MCF 10A (cell line): Measurements from ENCODE around the gene CLASRP. TPM values are rescaled to one million over a fixed set of nuclear protein-coding genes. Genes with fewer than 3 reads are reported as not detected.

Experiments used
- BruUV-seq: library from RNA; stranded (reverse); fragments of 400-500 nt; replicated peaks from 2 replicates; lab custom pipeline; 2021; lab: Mats Ljungman, UMichigan
- CTCF ChIA-PET: fragments of 300-600 bp; sonication (Branson Sonifier 250); formaldehyde crosslinking; extraction: SDS; loops from one replicate; lab custom pipeline; 2021; ENCODE audit warnings: antibody characterized with exemption, inconsistent platforms; lab: Yijun Ruan, JAX
- POLR2A ChIA-PET: fragments of 300-600, 350-650 bp; sonication (Branson Sonifier 250); formaldehyde crosslinking; extraction: SDS; loops from one replicate; lab custom pipeline; 2020; ENCODE audit warnings: antibody characterized with exemption, inconsistent platforms; lab: Yijun Ruan, JAX
- DNase-seq: peaks from one replicate; pipeline ENCODE4 v3.0.0-alpha.2; 2018; ENCODE audit not compliant: unreplicated experiment
- H3K27ac Mint-ChIP-seq: one replicate; pipeline ENCODE4 v1.8.0; 2022; ENCODE audit warnings: mild to moderate bottlenecking, low read depth, mixed read lengths; ENCODE audit not compliant: unreplicated experiment
- H3K27me3 Mint-ChIP-seq: one replicate; pipeline ENCODE4 v1.8.0; 2022; ENCODE audit warnings: mixed read lengths; ENCODE audit not compliant: insufficient read depth, unreplicated experiment
- H3K36me3 Mint-ChIP-seq: one replicate; pipeline ENCODE4 v1.8.0; 2022; ENCODE audit warnings: mild to moderate bottlenecking, moderate library complexity, mixed read lengths; ENCODE audit not compliant: insufficient read depth, unreplicated experiment
- H3K4me1 Mint-ChIP-seq: one replicate; pipeline ENCODE4 v1.8.0; 2022; ENCODE audit warnings: mixed read lengths; ENCODE audit not compliant: insufficient read depth, unreplicated experiment
- H3K4me3 Mint-ChIP-seq: one replicate; pipeline ENCODE4 v1.8.0; 2022; ENCODE audit warnings: mild to moderate bottlenecking, moderate library complexity, mixed read lengths; ENCODE audit not compliant: unreplicated experiment
- H3K9me3 Mint-ChIP-seq: one replicate; pipeline ENCODE4 v1.8.0; 2022; ENCODE audit warnings: mixed read lengths; ENCODE audit not compliant: unreplicated experiment
- intact Hi-C: fragments of 100-400 bp; cut with micrococcal nuclease; formaldehyde crosslinking; loops from 2 replicates; pipeline ENCODE4 v1.14.1; 2022
- total RNA-seq: library from RNA; stranded (reverse); gene quantifications from 2 replicates; pipeline ENCODE4 v1.2.3, GENCODE V29; 2022
- TF ChIP-seq, protein P1 (sequence below): fragments of 200-600 bp; IDR thresholded peaks from one replicate; pipeline ENCODE4 v1.8.0; 2022; ENCODE audit warnings: antibody characterized with exemption, mild to moderate bottlenecking; ENCODE audit not compliant: unreplicated experiment

Gene CLASRP
- total RNA-seq, 1 experiment from 2014 or later: 83.5 TPM

DNA sequence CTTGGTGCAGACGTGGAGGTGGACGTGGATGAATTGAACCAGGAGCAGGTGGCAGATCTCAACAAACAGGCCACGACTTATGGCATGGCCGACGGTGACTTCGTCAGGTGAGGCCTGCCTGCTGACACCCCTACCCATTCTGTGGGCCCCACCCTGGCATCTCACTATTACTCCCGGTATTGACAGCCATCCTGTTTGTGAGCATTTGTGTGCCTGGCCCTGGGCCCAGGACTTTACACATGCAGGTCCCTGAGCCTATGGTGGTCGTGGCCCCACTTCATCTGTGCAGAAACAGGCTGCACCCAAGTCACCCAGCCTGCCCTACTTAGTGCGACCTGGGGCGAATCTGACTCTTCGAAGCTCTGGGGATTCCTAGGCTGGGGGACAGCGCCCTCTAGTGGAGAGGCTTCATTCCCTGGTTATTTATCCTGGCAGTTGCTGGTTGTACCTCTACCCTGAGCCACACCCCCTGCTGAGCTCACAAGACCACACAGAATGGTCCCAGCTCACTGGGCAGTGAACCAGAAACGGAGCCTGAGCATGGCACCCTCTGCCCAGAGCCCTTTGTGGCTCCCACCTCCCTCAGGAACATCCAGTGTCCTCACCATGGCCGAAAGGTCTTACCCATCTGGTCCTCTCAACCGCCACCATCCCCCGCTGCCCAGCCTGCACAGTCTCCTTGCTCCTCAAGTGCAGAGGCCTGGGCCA lies 20.6 kb downstream of the CLASRP start:
- peaks cover 78% of the 10 kb centered on the region for H3K36me3 Mint-ChIP-seq
- TF ChIP-seq, protein P1, sequence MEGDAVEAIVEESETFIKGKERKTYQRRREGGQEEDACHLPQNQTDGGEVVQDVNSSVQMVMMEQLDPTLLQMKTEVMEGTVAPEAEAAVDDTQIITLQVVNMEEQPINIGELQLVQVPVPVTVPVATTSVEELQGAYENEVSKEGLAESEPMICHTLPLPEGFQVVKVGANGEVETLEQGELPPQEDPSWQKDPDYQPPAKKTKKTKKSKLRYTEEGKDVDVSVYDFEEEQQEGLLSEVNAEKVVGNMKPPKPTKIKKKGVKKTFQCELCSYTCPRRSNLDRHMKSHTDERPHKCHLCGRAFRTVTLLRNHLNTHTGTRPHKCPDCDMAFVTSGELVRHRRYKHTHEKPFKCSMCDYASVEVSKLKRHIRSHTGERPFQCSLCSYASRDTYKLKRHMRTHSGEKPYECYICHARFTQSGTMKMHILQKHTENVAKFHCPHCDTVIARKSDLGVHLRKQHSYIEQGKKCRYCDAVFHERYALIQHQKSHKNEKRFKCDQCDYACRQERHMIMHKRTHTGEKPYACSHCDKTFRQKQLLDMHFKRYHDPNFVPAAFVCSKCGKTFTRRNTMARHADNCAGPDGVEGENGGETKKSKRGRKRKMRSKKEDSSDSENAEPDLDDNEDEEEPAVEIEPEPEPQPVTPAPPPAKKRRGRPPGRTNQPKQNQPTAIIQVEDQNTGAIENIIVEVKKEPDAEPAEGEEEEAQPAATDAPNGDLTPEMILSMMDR: peak; percentile 90
- peak; percentile 87 for DNase-seq
- no peaks in the 10 kb centered on the region for H3K27me3 Mint-ChIP-seq
- no peak overlapping the region for H3K27ac Mint-ChIP-seq
- no peaks in the 10 kb centered on the region for H3K9me3 Mint-ChIP-seq
- H3K4me1 Mint-ChIP-seq: peaks cover 11% of the 10 kb centered on the region
- ChIA-PET CTCF (interaction anchor here (0.5 to 2.5 kb wide), 29 partner anchors 9 to 362 kb away, joined by 3 to 24 read pairs (median 5); partner anchors contain the start of genes CLASRP and ZNF296), POLR2A (interaction anchor here (0.8 kb wide), 1 partner anchor 119 kb away, joined by 5 read pairs; the partner anchor contains the start of gene TRAPPC6A)
- no TSS peak for BruUV-seq
- H3K4me3 Mint-ChIP-seq: no peak overlapping the region
- intact Hi-C loops: loop anchor here (1.0 to 5.0 kb wide), 2 partner anchors 42 to 472 kb away; no protein-coding TSS in a partner anchor

DNA sequence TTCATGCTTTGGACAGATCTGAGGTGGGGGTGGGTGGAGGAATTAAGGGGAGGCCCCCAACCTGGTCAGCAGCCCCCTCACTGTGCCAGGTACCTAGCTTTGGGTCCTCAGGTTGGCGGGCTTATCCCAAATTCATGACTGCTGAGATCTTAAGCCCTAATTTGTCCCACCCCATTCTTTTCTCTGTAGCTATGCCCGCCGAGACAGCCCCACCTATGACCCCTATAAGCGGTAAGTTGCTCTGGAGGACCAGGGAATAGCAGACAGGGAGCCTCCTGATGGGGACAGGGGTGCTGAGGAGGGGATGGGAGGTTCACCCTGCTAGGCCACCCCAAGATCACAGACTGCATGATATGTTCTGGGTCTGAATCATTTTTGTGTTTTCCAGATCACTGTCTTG lies 23.1 kb downstream of the CLASRP start:
- ChIA-PET CTCF (interaction anchor here (0.5 to 1.1 kb wide), 4 partner anchors 11 to 93 kb away, joined by 3 read pairs; no protein-coding TSS in a partner anchor), POLR2A (interaction anchor here (1.1 kb wide), 1 partner anchor 61 kb away, joined by 3 read pairs; no protein-coding TSS in a partner anchor)
- DNase-seq: no peak
- no peaks in the 10 kb centered on the region for H3K9me3 Mint-ChIP-seq
- no TSS peak for BruUV-seq
- H3K4me1 Mint-ChIP-seq: peaks cover 11% of the 10 kb centered on the region
- no peaks in the 10 kb centered on the region for H3K27me3 Mint-ChIP-seq
- TF ChIP-seq, protein P1: no peak
- H3K27ac Mint-ChIP-seq: no peak overlapping the region
- H3K36me3 Mint-ChIP-seq: peaks cover 82% of the 10 kb centered on the region
- H3K4me3 Mint-ChIP-seq: no peak overlapping the region
- intact Hi-C loops: no loop called here

DNA sequence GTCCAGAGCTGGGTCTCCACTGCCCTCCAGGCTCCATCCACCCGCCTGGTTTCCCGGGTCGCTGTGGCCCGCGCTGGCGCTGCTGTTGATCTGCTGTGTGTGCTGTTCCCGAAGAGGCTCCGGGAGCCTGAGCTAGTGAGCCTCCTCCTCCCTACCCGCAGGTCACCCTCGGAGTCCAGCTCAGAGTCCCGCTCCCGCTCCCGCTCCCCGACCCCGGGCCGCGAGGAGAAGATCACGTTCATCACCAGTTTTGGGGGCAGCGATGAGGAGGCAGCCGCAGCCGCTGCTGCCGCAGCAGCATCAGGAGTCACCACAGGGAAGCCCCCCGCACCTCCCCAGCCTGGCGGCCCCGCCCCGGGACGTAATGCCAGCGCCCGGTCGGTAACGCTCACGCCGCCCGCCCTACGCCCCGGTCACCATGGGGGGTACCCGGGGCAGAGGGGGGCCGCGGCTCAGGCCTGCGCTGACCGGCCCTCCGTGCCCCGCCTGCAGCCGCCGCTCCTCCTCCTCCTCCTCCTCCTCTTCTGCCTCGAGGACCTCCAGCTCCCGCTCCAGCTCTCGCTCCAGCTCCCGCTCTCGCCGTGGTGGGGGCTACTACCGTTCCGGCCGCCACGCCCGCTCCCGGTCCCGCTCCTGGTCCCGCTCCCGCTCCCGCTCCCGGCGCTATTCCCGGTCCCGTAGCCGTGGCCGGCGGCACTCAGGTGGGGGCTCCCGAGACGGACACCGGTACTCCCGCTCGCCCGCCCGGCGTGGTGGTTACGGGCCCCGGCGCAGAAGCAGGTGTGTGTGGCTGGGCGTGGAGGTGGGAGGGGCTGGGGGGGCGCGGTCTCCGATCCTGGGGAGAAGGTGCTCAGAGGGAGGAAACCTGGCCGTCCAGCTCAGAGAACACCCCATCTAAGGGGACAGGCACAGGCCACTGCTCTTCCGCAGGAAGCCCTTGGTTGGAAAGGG lies 25.3 kb downstream of the CLASRP start:
- Mint-ChIP-seq H3K27ac (no peak overlapping the region), H3K9me3 (no peaks in the 10 kb centered on the region), H3K27me3 (no peaks in the 10 kb centered on the region), H3K36me3 (peaks cover 80% of the 10 kb centered on the region), H3K4me3 (no peak overlapping the region), H3K4me1 (peaks cover 10% of the 10 kb centered on the region)
- no peak for DNase-seq
- no TSS peak for BruUV-seq
- TF ChIP-seq, protein P1: no peak
- CTCF ChIA-PET: interaction anchor here (0.6 kb wide), 2 partner anchors 25 to 97 kb away, joined by 3 to 5 read pairs; no protein-coding TSS in a partner anchor
- intact Hi-C loops: no loop called here
- POLR2A ChIA-PET: no interaction called here
